Measurements from ENCODE around the gene HNRNPAB. TPM values are rescaled to one million over a fixed set of nuclear protein-coding genes. Genes with fewer than 3 reads are reported as not detected.
A peak's percentile ranks its signal among the peaks of the same experiment; 100 is the strongest.

HNRNPAB gene
- total and polyA plus RNA-seq, 9 of the 15 experiments (the other 6 are each of a cell fraction or from before 2014, with no cell fraction given), result 34.6 to 425 (median 236) TPM

GRCh38 chr5:178211095-178212048 lies 7.0 kb downstream of the HNRNPAB start (continued):
- TF ChIP-seq SMAD1 (IDR thresholded peaks at IDR 0.05; ENCODE audit: low read depth, low read length, partially characterized antibody), result peak; percentile 18
- no peak for TF ChIP-seq NFYB (IDR thresholded peaks at IDR 0.05; ENCODE audit: extremely low read depth, insufficient read length)
- TF ChIP-seq ETS1 (conservative IDR thresholded peaks at IDR 0.05; ENCODE audit: control insufficient read depth, low read depth, low read length), result peak; percentile 55; the same call in 1 of the 2 replicates
- peak; percentile 39 for TF ChIP-seq POLR2AphosphoS5 (IDR thresholded peaks at IDR 0.05; ENCODE audit: control insufficient read depth, insufficient read depth, low read depth, low read length)
- peak; percentile 73; the same call in 1 of the 2 replicates for TF ChIP-seq NR2F6 (CRISPR knock-in tag; IDR thresholded peaks at IDR 0.05)

- ATAC-seq (peak; percentile 15), DNase-seq (ENCODE audit: extremely low read depth in 1 of 4, low spot score in 3 of 4) (no peak), FAIRE-seq (no peak)
- no peak overlapping the region for H2AFZ ChIP-seq (ENCODE audit: low read depth, low read length)
- intact Hi-C loops (cut with micrococcal nuclease) (no loop called here), in situ Hi-C loops (cut with MboI) (no loop called here)
- no peaks in the 10 kb centered on the region for H3K27me3 ChIP-seq (ENCODE audit: control insufficient read depth in 2 of 2, insufficient read depth in 2 of 2, low read length in 2 of 2)
- H3K9ac ChIP-seq (ENCODE audit: insufficient read depth in 1 of 2, low read depth in 2 of 2, low read length in 2 of 2), result peak overlapping the region in 1 of 2 experiments; percentile 18; a peak in 1 of 4 replicates
- 83% methylated on average over 3 of the region's 3 CpGs for WGBS (ENCODE audit: insufficient coverage, low coverage, missing lambda C conversion rate)
- H3K27ac ChIP-seq (ENCODE audit: extremely low read depth, low read depth, low read length), result peak overlapping the region; percentile 36; the same call in 2 of the 3 replicates
- no peaks in the 10 kb centered on the region for H3K9me3 ChIP-seq (replicated peaks; ENCODE audit: control insufficient read depth, insufficient read depth, low read depth, low read length)
- CTCF ChIA-PET (ENCODE audit: low intra/inter-chr PET ratio), result no interaction called here
- peaks cover 7 to 21% of the 10 kb centered on the region in 2 experiments; a peak in 4 of 5 replicates for H3K4me1 ChIP-seq (replicated peaks in 1 of 2; ENCODE audit: control insufficient read depth in 2 of 2, insufficient read depth in 2 of 2, low read length in 2 of 2)
- peaks cover 4% of the 10 kb centered on the region for H3K9me1 ChIP-seq (ENCODE audit: control insufficient read depth, insufficient read depth, low read length)
- H3K4me3 ChIP-seq, result no peak overlapping the region
- no TSS peak for BruUV-seq (replicated peaks)
- H3K36me3 ChIP-seq (ENCODE audit: control insufficient read depth, insufficient read depth, low read length), result peaks cover 99% of the 10 kb centered on the region
- H4K20me1 ChIP-seq (replicated peaks; ENCODE audit: control insufficient read depth, insufficient read depth, low read length), result peaks cover 54% of the 10 kb centered on the region
- POLR2A ChIA-PET, result interaction anchor here (0.6 to 12.7 kb wide), 11 partner anchors 8 to 1211 kb away, joined by 3 to 162 read pairs (median 4); partner anchors contain the start of genes HNRNPAB and PHYKPL
- H3K79me2 ChIP-seq (ENCODE audit: control insufficient read depth, insufficient read depth, low read length), result peaks cover 25% of the 10 kb centered on the region
- H3K4me2 ChIP-seq (ENCODE audit: insufficient read depth, low read length), result no peak overlapping the region
- TF ChIP-seq ZBTB26 (CRISPR knock-in tag; IDR thresholded peaks at IDR 0.05) (no peak), ZNF140 (CRISPR knock-in tag; IDR thresholded peaks at IDR 0.05) (no peak), POLR2G (IDR thresholded peaks at IDR 0.05; ENCODE audit: low read depth, low read length) (no peak), ZNF217 (CRISPR knock-in tag; IDR thresholded peaks at IDR 0.05) (no peak), SP2 (IDR thresholded peaks at IDR 0.05; ENCODE audit: extremely low read depth, low read depth, low read length, poor library complexity, severe bottlenecking) (no peak), TAF7 (tag; IDR thresholded peaks at IDR 0.05) (no peak), SIN3A (IDR thresholded peaks at IDR 0.05; ENCODE audit: borderline replicate concordance in 2 of 2, control insufficient read depth in 1 of 2, low read depth in 2 of 2, low read length in 2 of 2) (0 out of 4 replicates have a peak, but pooled peaks of 1 of the 2 experiments have one; percentile 54)
Observed at GRCh38 chr5:178212241-178213002, 8.1 kb downstream of the HNRNPAB start.

Measured in K562 (cell line).